ENCODE results near the gene RAP1A.
A peak's percentile ranks its signal among the peaks of the same experiment; 100 is the strongest.
"Not testable (repeated sequence)": the region's sequence is repeated elsewhere in the genome, so short reads cannot be mapped to it uniquely, and the experiment has no call there.

The RAP1A gene

DNA sequence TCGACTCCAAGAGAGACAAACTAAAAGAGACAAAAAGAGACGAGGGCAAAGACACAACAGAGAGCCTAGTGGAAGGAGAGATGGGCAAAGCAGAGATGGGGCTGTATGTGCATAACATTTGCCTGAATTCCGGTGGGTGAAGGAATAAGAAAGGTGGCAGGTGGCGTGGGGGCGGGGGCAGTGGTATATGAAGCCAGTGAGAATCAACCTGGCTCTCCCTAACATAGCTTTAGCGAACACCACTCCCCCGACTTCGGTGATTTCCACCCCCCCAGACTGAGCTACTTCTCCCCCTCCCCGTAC, 118.5 kb downstream of the RAP1A start:
- DNase-seq (ENCODE audit: low read depth): no peak

DNA sequence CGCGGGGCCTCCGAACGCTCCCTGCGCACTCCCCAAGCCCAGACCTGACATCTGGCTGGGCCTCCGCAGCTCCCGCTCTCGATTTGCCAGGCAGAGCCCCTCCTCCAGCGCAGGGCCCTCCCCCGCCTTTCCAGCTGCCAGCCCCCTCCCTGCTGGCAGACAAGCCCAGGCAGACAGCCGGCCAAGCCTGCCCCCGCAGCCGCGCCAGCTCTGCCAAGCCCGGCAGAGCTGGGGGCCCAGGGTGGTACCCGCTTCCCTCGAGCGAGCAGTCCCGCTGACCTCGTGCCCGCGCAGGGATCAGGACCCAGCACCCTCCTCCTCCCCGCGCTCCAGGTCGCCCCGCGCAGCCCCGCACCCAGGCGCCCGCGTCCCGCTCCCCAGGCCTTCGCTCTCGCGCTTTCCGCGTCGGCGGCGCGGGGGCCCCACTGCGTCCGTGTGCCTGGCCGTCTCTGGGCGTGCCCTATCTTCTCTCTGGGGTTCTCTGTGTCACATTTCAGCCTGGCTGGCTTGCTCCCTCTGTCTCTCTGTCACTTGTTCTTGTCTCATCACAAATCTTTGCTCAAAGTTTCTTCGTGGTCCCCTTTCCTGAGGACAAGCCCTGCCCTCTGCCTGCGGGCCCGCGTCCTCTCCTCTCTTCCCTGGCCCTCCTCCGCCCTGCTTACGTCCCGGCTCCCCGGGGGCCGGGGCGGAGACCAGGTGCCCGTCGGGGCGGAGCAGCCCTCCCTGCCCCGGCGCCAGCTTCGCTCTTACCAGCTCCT, 119.0 kb downstream of the RAP1A start:
- DNase-seq (ENCODE audit: low read depth): no peak

DNA sequence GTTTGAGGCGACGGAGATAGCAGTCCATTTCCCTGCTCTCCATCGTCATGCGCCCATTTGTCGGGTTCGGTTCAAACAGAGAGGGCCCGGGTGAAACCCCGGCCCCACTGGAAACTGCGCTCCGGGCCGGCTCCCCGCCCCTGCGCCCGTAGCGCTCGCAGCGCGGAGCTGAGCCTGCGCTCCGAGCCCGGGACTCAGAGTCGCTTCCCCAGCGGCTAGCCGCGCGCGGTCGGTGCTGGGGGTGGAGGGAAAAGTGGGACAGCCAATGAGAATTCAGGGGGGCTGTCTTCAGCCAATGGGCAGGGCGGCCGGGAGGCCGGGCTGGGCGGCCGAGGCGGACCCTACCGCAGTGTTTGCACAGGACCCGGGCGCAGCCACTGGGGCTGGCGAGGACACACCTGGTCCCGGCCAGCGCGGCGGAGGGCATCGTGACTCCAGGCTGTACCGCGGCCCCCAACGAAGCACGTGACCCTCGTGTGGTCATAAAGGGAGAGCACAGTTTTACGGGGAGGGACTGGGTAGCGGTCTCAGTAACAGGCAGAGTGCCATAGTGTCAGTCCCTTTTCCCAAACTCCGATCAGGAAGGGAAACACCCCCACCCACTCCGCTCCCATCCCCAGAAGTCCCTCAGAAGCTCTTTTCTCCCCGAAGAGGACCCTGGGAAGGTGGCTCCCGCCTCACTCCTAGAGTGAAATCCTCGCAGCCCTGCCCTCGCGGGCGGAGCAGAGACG, 119.8 kb downstream of the RAP1A start, which contains the start of gene INKA2:
Gene INKA2, minus strand, starts transcription at position 202 of the 731 bp plus-strand sequence. Its CDS starts 153 bp downstream, at position 49.
- DNase-seq (ENCODE audit: low read depth): peak; percentile 78

DNA sequence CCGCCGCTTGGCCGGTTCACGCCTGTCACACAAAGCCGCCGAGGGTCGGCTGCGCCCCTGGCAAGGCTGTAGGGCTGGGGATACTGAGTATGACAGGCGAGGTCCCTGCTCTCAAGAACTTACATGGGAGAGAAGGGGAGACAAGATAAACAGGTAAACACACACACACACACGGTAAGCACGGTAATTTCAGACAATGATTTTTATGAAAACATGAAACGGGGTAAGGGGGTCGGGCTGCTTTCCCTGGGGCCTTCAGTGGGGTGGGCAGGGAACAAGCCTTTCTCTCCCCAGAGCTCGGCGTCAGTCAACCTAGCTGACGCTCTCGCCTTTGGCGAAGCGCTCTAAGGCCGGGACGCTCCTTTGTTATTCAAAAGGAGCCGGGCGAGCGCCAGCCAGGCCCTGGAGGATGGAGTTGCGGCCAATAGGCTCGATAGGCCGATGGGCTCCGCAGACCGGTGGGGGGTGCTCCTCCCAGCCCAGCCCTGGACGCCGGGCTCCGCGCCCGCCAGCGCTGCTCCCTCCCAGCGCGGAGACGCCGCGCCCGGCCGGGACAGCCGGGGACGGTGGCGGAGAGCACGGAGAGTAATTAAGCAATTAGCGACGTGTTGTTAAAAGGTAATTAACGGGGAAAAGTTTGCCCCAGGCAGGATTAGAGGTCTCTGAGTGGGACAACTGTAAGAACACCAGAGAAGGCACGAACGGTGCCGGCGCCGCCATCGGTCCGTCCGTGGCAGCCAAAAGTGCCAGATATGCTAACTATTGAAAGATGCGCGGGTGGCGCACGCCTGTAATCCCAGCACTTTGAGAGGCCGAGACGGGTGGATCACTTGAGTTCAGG, 120.6 kb downstream of the RAP1A start:
- DNase-seq (ENCODE audit: low read depth): no peak

DNA sequence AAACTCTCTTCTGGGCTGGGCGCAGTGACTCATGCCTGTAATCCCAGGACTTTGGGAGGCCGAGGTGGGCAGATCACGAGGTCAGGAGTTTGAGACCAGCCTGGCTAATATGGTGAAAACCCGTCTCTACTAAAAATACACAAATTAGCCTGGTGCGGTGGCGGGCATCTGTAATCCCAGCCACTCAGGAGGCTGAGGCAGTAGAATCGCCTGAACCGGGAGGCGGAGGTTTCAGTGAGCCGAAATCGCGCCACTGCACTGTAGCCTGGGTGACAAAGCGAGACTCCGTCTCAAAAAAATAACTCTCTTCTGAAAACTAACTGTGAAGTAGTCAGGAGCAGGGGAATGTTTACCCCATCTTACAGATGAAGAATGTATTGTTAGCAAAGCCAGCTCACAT, 122.7 kb downstream of the RAP1A start:
- not testable (repeated sequence) for DNase-seq (ENCODE audit: low read depth)

DNA sequence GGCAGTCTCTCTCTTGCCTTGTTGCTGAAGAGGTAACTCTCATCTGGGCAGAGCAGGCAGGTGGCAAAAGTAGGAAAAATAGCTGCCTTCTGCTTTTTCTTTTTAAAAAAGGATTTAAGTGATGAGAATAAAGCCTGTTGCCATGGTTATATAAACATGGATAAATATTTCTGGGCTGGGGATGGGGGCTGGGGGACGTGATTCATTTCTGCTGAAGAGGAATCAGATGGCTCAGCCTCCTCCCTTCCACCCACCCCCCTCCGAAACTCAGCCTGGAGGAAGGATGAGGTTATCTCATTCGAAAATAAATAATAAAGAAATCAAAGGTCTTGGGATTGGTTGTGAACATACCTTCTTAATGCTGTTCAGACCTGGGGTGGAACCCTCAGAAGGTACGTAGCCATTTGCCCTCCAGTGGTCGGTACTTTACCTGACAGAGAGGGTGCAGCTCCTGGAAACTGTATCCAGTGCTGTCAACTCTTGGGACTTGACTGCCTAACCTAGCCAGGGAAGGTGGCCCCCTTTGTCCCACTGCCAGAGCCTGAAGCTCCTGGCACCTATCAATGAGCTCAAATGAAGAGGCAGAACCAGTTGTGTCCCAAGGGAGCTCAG, 123.5 kb downstream of the RAP1A start:
- DNase-seq (ENCODE audit: low read depth): no peak

DNA sequence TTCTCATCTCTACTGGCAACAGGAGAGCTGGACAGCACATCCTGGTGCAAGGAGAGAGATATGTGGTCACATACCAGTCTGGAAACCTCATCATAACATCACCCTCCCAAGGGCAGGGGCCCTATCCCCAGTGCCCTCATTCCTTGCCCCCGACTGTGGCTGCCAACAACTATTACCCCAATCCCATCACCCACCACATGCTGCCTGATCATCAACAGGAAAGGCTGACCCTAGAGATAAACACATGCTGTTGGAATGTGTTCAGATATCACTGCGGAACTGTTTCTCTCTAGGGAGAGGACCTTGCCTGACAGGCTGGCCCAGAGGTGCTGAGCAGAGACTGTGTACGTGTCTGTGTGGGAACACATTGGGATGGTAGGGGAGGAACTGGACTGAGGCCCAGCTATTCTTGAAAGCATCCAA, 124.1 kb downstream of the RAP1A start:
- DNase-seq (ENCODE audit: low read depth): peak; percentile 78

DNA sequence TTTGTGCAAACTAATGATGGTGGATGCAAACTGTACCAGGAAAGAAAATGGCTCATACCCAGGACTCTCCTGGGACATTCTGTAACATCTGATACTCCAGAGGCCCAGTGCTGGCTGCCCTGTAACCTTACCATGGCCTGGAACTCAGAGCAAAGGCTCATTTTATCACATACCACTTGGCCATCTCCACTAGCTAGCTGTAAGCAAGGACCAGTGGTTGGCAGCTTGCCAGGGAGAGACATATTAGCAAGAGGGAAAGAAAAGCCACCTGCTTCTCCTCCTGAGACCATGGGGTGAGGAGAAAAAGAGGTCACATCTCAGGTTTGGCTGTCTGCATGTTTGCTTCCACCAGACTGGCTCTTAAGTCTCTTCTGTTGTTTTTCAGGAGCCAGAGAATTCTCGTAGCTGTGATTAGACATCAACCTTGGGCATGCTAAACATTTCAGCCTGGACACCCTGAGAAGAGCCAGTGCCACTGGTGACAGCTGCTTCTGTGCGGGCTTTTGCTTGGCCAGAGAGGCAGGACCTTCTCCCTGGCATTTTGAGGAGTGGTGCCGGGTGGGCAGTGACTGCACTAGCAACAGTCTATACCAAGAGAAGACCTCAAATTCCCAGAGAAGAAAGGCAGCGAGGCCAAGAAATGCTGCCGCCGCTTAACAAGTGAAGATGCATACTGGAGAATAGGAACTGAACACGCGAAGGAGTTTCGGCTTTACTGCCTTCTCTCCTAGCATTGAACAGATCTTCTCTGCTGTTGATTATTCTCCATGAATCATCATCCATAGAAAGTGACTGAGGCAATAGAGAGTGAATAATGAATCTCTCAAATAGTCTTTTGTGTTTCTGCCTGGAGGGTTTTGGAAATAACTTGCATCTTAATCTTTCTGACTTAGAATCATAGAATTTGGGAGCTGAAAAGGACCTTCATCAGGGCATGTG, 126.4 kb downstream of the RAP1A start:
- no peak for DNase-seq (ENCODE audit: low read depth)

DNA sequence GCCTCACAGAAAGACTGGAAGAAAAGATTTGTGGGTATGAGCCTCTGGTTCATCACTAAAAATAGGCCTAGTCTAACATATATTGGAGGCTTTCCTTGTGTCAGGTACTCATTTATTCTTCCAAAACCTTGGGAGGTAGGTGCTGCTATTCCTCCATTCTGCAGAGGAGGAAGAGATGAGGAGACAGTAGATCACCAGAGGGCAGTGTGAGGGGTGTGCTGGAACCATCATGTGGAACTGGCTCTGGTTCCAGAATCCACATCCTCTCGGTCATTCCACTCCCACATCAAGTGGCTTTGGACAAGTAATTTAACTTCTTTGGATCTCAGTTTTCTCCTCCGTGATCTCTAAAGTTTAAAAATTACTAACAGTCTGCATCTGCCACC, 127.0 kb downstream of the RAP1A start:
- no peak for DNase-seq (ENCODE audit: low read depth)

DNA sequence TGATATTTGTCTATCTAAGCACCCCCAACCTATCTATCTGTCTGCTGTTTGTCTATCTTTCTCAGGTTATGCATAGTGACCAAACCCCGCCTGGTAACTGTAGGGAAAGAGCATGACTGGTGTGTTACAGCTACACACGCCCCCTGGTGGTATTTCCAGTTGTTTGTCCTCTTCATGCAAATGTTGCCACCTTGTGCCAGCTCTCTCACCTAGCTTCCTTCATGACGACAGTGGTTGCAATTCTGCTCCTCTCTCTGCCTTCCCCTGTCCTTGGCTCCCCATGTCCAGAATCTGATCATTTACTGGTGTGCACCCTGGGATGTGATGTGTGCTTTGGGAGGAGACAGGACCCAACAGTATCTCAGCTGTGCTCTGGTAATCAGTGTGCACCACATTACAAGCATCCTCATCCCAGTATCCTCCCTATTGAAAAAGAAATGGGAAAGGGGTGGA, 127.7 kb downstream of the RAP1A start:
- DNase-seq (ENCODE audit: low read depth): no peak

DNA sequence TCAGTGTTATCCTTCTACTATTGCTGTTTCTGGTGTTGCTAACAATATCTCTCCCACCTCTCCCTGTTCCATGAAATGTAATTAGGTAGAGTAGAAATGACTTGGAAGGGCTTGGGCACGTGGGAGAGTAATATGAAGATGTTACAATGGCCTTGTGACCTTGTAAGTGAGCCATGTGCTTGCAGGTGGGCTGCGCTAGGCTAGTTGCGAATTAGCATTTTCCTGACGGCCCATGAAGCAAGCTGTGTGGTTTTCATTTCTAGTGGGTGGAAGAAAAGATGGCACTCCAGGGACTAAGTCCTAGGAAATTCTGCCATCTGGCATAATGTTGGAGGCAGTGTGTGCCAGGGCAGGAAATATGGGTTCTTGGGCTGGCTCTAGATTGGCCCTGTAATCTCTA, 128.4 kb downstream of the RAP1A start:
- no peak for DNase-seq (ENCODE audit: low read depth)

DNA sequence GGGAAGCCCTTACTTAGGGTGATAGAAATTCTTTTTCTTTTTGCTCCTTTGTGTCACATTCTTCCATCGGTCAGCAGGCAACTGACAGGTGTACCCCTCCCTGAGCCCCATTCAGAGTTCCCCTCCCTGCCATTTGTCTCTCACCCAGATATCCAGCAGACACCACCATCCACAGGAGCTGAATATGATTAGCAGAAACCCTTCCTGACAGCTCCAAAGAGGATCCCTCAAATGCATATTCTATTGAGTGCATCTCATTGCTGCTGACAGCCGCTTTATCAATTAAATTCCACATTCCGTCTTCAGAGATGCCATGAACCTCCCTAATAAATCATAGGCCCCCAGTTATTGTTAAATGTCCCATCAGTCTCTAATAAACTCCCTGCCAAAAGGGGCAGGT, 130.0 kb downstream of the RAP1A start:
- DNase-seq (ENCODE audit: low read depth): no peak

DNA sequence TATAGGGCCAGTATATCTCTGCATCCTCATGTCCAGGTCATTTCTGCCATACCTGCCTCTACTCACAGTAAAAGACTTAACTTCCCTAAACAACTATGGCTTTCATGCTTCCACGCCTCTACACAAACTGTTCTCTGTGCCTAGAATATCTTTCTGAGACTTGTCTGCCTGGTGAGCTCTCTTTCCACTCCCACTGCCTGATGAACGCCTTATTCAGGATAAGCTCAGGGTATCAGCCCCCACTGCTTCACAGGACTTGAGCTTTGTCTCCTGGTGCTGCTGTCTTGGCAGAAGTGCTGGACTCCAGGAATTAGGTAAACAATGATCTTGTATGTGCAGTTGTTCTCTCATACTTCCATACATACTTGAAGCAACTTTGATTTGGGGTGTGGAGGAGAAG, 131.3 kb downstream of the RAP1A start:
- DNase-seq (ENCODE audit: low read depth): no peak

DNA sequence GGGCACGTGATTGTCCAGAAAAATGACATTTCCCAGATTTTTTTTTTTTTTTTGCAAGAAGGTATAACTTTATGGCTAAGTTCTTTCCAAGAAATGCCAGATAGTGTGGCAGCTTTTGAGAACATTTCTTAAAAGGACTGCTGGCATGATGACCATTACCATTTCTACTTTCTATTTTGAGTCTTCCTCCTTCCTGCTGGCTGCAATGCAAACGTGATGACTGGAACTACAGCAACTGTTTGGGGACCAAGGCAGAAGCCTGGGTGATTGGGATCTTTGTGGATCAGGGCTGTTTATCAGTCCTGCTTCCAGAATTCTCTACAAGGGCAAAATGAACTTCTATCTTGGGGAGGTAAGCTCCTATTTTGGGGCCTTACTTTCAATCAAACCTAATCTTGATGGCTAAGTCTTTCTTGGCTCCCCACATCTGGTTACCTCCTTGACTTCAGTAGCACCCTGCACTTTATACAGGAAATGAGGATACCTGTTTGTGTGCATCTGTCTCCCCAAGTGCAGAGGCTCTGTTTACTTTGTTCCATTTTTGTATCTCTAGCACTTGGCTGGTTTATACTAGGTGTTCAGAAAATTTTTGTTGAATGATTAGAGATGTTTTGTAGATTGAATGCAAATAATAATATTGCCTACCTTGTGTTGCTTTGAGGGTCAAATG, 132.5 kb downstream of the RAP1A start:
- no peak for DNase-seq (ENCODE audit: low read depth)

DNA sequence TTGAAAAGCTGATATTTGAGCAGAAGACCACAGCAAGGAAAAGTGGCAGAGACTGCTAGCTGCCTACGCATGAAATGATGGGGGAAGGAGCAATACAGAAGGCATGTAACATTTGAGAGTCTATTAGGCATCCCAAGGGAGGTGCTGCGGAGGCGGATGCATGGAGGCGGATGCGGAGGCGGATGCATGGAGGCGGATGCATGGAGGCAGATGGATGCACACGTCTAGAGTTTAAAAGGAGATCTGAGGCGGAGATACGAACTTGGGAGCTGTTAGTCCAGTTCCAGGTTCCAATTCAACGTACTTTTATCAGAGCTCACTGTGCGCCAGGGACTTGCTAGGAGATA, 135.4 kb downstream of the RAP1A start:
- DNase-seq (ENCODE audit: low read depth): no peak

DNA sequence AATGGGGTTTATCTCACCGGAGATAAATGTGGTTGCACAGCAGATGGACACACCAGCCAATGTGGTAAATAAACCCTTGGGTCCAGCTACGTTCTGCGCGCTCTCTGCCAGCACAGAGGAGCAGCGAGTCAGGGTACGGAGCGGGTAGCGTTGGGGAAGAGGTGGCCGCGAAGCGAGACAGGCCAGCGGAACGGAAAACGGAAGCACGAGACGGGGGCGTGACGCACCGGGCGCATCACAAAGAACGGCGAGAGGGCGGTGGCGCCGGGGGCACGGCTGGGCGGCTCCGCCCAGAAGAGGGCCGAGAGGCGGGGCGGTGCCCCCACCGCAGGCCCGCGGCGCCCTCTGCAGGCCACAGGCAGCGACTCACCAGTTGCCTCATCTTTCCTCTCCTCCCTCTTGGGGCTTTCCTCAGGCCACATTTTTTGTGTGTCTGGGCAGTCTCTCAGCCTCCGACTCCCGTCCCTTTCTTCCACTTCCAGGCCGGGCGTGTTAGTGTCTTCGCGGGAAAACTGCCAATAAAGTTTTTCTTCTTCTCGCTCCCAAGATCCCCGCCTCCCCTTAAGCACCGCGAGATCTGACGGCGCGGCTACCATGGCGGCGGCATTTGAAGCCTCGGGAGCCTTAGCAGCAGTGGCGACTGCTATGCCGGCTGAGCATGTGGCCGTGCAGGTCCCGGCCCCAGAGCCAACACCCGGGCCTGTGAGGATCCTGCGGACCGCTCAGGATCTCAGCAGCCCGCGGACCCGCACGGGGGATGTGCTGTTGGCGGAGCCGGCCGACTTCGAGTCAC, 135.9 kb downstream of the RAP1A start, which contains the start of gene DDX20:
Gene DDX20, plus strand, starts transcription at position 571 of the 793 bp plus-strand sequence. Its CDS starts 24 bp downstream, at position 595.
- peak; percentile 89 for DNase-seq (ENCODE audit: low read depth)

DNA sequence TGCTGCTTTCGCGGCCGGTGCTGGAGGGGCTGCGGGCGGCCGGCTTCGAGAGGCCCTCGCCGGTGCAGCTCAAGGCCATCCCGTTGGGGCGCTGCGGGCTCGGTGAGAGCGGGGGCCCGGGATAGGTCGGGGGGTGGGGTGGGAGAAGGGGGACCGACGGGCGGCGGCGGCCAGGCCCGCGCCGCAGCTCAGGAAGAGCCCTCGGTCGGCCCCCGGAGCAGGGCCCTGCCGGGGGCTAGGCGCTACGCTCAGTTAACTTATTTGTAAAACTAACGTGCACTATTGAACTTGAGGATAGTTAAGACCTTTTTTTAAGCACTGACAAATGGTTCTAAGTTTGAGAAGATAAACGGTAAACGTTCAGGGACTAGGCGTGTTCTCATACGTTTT, 136.5 kb downstream of the RAP1A start:
- DNase-seq (ENCODE audit: low read depth): no peak

DNA sequence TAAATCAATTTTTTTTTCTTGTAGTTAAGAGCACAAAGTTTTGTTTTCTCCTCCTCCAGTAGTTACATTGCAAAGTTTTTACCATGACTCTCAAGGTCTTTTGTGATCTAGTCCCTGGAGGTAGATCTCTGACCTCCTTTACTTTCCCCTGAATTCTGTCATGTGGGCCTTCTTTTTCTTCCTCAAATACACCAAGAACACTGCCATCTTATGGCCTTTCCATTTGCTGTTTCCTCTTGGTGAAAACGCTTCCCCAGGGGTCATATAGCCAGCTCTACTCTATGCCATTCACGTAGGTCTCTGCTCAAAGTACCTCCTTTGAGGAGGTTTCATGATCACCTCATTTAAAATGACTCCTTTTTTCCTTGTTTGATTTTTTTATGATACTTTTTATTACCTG, 138.8 kb downstream of the RAP1A start:
- DNase-seq (ENCODE audit: low read depth): no peak

DNA sequence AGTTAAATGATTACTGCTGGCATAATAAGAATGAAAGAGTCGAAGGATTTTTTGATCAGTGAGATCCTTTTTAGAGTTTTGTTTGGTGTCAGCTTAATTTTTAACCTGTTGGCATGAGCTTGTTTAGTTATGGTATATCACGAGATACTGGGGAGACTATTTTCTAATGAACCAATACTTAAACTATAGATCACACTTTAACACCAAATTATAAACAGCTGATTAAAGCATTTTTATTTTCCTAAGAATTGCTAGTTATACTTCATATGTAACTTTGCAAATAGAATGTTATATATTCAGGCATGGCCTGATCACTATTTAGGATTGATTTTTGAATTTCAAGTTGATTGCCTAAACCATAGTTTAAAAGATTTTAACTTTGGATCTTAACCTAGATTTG, 142.1 kb downstream of the RAP1A start:
- DNase-seq (ENCODE audit: low read depth): no peak

DNA sequence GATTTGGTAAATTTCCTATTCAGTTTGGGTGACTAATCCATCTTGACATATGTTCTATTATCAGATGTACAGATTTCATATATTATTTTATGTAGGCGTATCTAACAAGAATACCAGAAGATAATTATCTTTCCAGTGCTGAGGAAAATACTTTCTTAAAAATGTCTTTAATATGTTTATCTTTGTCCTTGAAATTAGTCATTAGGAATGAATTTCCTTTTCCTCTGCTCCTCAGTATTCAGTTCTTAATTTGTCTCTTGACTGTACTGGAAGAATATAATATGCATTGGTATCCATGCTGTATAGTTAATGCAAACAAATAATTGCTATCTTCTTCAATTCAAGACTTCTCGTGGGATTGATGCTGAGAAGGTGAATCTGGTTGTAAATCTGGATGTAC, 142.7 kb downstream of the RAP1A start:
- DNase-seq (ENCODE audit: low read depth): no peak

Measured in CMK (cell line).